ENCODE results near the gene STX12. TPM values are rescaled to one million over a fixed set of nuclear protein-coding genes. Genes with fewer than 3 reads are reported as not detected.

STX12 gene
- total RNA-seq, 1 donor from 2014 or later, result 26.5 TPM

DNA sequence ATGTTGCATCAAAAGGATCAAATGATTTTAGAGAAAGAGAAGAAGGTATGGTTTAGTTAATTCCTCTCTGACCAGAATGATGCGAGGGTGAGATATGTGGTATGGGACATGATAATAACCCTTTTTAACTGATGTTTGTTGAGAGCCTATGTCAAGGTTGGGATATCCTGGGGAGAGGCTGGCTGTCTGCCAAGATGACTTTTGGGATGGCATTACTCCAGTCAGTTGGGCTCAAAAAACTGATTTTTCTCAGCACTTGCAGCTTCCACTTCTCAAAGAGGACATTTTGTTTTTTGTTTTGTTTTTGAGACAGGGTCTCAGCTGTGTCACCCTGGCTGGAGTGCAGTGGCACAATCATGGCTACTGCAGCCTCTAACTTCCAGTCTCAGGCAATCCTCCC, 17.7 kb upstream of the STX12 start:
- Mint-ChIP-seq H3K4me1 (no peaks in the 10 kb centered on the region), H3K36me3 (ENCODE audit: low read depth) (no peaks in the 10 kb centered on the region), H3K9me3 (no peaks in the 10 kb centered on the region), H3K27ac (ENCODE audit: unreplicated experiment) (no peak overlapping the region), H3K4me3 (no peak overlapping the region), H3K27me3 (ENCODE audit: low read depth) (no peaks in the 10 kb centered on the region)
- DNase-seq (ENCODE audit: low read depth, low spot score), result no peak
- TF ChIP-seq, protein P1, sequence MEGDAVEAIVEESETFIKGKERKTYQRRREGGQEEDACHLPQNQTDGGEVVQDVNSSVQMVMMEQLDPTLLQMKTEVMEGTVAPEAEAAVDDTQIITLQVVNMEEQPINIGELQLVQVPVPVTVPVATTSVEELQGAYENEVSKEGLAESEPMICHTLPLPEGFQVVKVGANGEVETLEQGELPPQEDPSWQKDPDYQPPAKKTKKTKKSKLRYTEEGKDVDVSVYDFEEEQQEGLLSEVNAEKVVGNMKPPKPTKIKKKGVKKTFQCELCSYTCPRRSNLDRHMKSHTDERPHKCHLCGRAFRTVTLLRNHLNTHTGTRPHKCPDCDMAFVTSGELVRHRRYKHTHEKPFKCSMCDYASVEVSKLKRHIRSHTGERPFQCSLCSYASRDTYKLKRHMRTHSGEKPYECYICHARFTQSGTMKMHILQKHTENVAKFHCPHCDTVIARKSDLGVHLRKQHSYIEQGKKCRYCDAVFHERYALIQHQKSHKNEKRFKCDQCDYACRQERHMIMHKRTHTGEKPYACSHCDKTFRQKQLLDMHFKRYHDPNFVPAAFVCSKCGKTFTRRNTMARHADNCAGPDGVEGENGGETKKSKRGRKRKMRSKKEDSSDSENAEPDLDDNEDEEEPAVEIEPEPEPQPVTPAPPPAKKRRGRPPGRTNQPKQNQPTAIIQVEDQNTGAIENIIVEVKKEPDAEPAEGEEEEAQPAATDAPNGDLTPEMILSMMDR (conservative IDR thresholded peaks at IDR 0.05), result no peak

DNA sequence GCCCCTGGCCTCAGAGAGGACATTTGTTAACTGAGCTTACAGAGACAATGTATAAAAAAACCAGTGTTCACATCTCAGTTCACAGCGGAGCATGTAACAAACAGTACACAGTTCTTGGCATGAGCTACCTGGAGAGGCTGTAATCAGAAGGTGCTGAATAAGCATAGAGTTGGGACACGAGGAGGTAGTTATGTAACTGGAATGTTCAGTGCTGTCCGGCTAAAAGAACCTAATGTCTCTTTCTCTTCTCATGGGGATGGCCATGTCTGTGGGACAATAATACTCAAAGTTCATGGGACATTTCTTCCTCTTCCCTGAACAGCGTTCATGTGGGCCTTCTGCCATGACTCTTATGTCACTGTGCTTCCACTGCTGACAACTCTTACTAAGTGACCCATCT, 17.2 kb upstream of the STX12 start:
- no peaks in the 10 kb centered on the region for H3K27me3 Mint-ChIP-seq (ENCODE audit: low read depth)

DNA sequence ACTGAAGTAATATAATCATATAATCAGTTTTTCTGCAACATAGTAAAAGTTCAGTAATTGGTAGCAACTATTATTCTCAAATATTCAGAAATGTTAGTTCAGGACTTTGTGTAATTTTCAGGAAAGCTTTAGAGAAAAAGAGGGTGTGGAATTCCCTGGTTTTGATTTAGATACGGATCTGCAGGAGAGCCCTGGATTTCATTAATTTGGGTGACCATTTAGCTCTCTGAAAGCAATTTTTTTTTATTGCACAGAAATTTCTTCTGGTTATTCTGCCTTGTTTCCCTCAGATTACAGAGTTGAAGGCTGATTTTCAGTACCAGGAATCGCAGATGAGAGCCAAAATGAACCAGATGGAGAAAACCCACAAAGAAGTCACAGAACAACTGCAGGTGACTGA, 13.8 kb upstream of the STX12 start:
- no peak overlapping the region for H3K4me3 Mint-ChIP-seq
- no peak overlapping the region for H3K27ac Mint-ChIP-seq (ENCODE audit: unreplicated experiment)
- TF ChIP-seq, protein P1 (conservative IDR thresholded peaks at IDR 0.05), result no peak
- H3K36me3 Mint-ChIP-seq (ENCODE audit: low read depth), result no peaks in the 10 kb centered on the region
- no peaks in the 10 kb centered on the region for H3K27me3 Mint-ChIP-seq (ENCODE audit: low read depth)
- DNase-seq (ENCODE audit: low read depth, low spot score), result no peak
- no peaks in the 10 kb centered on the region for H3K9me3 Mint-ChIP-seq
- no peaks in the 10 kb centered on the region for H3K4me1 Mint-ChIP-seq

More for the DNA sequence above, 17.2 kb upstream of the STX12 start:
- no peak overlapping the region for H3K27ac Mint-ChIP-seq (ENCODE audit: unreplicated experiment)
- TF ChIP-seq, protein P1 (conservative IDR thresholded peaks at IDR 0.05), result no peak
- H3K9me3 Mint-ChIP-seq, result no peaks in the 10 kb centered on the region
- no peak for DNase-seq (ENCODE audit: low read depth, low spot score)
- no peak overlapping the region for H3K4me3 Mint-ChIP-seq
- no peaks in the 10 kb centered on the region for H3K4me1 Mint-ChIP-seq
- no peaks in the 10 kb centered on the region for H3K36me3 Mint-ChIP-seq (ENCODE audit: low read depth)

DNA sequence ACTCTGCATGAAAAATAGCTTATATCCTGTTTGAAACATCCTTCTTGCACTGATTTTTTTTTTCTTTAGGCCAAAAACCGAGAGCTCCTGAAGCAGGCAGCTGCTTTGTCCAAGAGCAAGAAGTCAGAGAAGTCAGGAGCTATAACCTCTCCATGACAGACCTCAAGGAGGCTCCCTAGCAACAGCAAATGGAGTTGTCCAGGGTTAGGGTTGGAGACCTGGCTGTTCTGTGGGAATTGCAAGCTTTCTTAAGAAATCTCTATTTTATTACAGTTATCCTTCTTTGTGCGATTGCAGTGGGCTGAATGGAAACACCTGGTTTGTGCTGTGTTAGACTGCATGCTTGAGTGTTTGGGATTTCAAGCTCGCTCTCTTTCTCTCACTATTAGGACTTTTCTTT, 12.6 kb upstream of the STX12 start:
- TF ChIP-seq, protein P1 (conservative IDR thresholded peaks at IDR 0.05), result no peak
- no peak for DNase-seq (ENCODE audit: low read depth, low spot score)
- H3K27me3 Mint-ChIP-seq (ENCODE audit: low read depth), result no peaks in the 10 kb centered on the region
- H3K4me3 Mint-ChIP-seq, result no peak overlapping the region
- no peaks in the 10 kb centered on the region for H3K36me3 Mint-ChIP-seq (ENCODE audit: low read depth)
- no peaks in the 10 kb centered on the region for H3K4me1 Mint-ChIP-seq
- no peaks in the 10 kb centered on the region for H3K9me3 Mint-ChIP-seq
- H3K27ac Mint-ChIP-seq (ENCODE audit: unreplicated experiment), result no peak overlapping the region

DNA sequence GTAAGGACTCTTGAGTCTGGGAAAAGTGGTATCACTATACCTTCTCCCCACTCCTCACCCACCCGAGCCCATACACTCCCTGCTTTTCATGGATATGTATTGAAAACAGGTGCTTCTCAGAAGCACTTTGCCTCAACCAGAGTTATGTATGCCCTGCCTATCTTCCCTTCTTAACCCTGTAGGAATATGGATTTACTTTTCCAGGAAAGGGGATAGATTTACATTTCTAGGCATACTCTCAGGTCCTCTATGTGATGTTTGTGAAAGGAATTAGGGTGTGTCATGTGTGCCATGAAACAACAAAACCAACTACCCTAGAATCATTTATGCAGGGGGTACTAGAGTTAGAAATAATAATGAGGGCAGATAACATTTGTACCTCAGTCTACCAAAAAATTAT, 11.0 kb upstream of the STX12 start:
- no peaks in the 10 kb centered on the region for H3K4me1 Mint-ChIP-seq
- TF ChIP-seq, protein P1 (conservative IDR thresholded peaks at IDR 0.05), result no peak
- no peaks in the 10 kb centered on the region for H3K36me3 Mint-ChIP-seq (ENCODE audit: low read depth)

DNA sequence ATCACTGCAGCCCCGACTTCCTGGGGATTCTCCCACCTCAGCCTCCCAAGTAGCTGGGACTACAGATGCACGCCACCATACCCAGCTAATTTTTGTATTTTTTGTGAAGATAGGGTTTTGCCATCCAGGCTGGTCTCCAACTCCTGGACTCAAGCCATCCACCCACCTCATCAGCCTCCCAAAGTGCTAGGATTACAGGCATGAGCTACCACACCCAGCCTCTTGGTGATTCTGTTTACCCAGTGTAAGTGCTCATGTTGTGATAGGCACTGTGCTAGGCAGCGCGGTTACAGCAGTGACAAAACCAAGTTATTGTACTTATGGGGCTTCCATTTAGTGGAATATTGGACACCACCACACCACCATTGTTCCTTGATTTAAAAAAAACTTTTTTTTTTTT, 9.7 kb upstream of the STX12 start:
- TF ChIP-seq, protein P1 (conservative IDR thresholded peaks at IDR 0.05), result no peak
- no peak for DNase-seq (ENCODE audit: low read depth, low spot score)
- Mint-ChIP-seq H3K9me3 (no peaks in the 10 kb centered on the region), H3K4me3 (no peak overlapping the region), H3K27ac (ENCODE audit: unreplicated experiment) (no peak overlapping the region), H3K36me3 (ENCODE audit: low read depth) (no peaks in the 10 kb centered on the region), H3K27me3 (ENCODE audit: low read depth) (no peaks in the 10 kb centered on the region), H3K4me1 (no peaks in the 10 kb centered on the region)

More for the DNA sequence above, 11.0 kb upstream of the STX12 start:
- DNase-seq (ENCODE audit: low read depth, low spot score), result no peak
- Mint-ChIP-seq H3K4me3 (no peak overlapping the region), H3K9me3 (no peaks in the 10 kb centered on the region), H3K27me3 (ENCODE audit: low read depth) (no peaks in the 10 kb centered on the region), H3K27ac (ENCODE audit: unreplicated experiment) (no peak overlapping the region)
